ENCODE results near the gene VAC14.

- no peak for TF ChIP-seq CTCF (conservative IDR thresholded peaks at IDR 0.05 in 1 of 2, IDR thresholded peaks at IDR 0.05 in 1 of 2; ENCODE audit: extremely low read depth in 1 of 2, insufficient read depth in 1 of 2, low read depth in 1 of 2, low read length in 2 of 2)
- TF ChIP-seq EZH2 (IDR thresholded peaks at IDR 0.05; ENCODE audit: borderline replicate concordance, low read length): no peak
These were observed 115.0 kb downstream of the VAC14 start, which contains the start of gene MTSS2 for GRCh38 chr16:70685938-70686375.
